ENCODE data around the gene FAM98C. TPM values are rescaled to one million over a fixed set of nuclear protein-coding genes. Genes with fewer than 3 reads are reported as not detected.

The FAM98C gene
- total and polyA plus RNA-seq, 5 donors from 2014 or later: 17.2 to 41.3 (median 20.0) TPM

GRCh38 chr19:38373907-38374331, 29.0 kb upstream of the FAM98C start:
- peak overlapping the region; percentile 97 to 100 (median 99) for H3K27ac Mint-ChIP-seq
- Histone ChIP-seq H3K27ac (ENCODE audit: insufficient read depth, low read length, poor library complexity, severe bottlenecking) (peak overlapping the region; percentile 90), H3K4me1 (ENCODE audit: control insufficient read depth, insufficient read depth, low read length, poor library complexity, severe bottlenecking) (peaks cover 26% of the 10 kb centered on the region), H3K9me3 (ENCODE audit: control insufficient read depth in 2 of 2, low read length in 2 of 2) (no peaks in the 10 kb centered on the region), H3K27me3 (ENCODE audit: control insufficient read depth, insufficient read depth, low read length) (no peaks in the 10 kb centered on the region), H3K36me3 (ENCODE audit: control insufficient read depth, insufficient read depth, low read length) (peaks cover 15% of the 10 kb centered on the region), H3K4me3 (ENCODE audit: low read depth, low read length) (peak overlapping the region; percentile 77)
- H3K27me3 Mint-ChIP-seq: peaks cover 13% of the 10 kb centered on the region
- peak overlapping the region; percentile 97 to 99 (median 98) for H3K4me3 Mint-ChIP-seq
- peaks cover 5 to 30% (median 16%) of the 10 kb centered on the region in 4 donors for H3K4me1 Mint-ChIP-seq
- ATAC-seq (ENCODE audit: low read depth in 2 of 2): no peak
- no peaks in the 10 kb centered on the region for H3K9me3 Mint-ChIP-seq
- DNase-seq: no peak
- peaks cover 11% of the 10 kb centered on the region for H3K36me3 Mint-ChIP-seq

GRCh38 chr19:38374332-38375097, 28.4 kb upstream of the FAM98C start, which contains the start of gene PSMD8:
Gene PSMD8, plus strand, starts transcription at chr19:38374571. Its CDS starts 31 bp downstream, at chr19:38374602.
- peak within 1 kb of the TSS; percentile 97 to 100 (median 99) for H3K27ac Mint-ChIP-seq
- peak within 1 kb of the TSS; percentile 97 to 99 (median 98) for H3K4me3 Mint-ChIP-seq
- Histone ChIP-seq H3K4me1 (ENCODE audit: control insufficient read depth, insufficient read depth, low read length, poor library complexity, severe bottlenecking) (peaks cover 26% of the 10 kb centered on the region), H3K27ac (ENCODE audit: insufficient read depth, low read length, poor library complexity, severe bottlenecking) (peak within 1 kb of the TSS; percentile 90), H3K4me3 (ENCODE audit: low read depth, low read length) (peak within 1 kb of the TSS; percentile 86), H3K9me3 (ENCODE audit: control insufficient read depth in 2 of 2, low read length in 2 of 2) (no peaks in the 10 kb centered on the region), H3K36me3 (ENCODE audit: control insufficient read depth, insufficient read depth, low read length) (peaks cover 21% of the 10 kb centered on the region), H3K27me3 (ENCODE audit: control insufficient read depth, insufficient read depth, low read length) (no peaks in the 10 kb centered on the region)
- H3K36me3 Mint-ChIP-seq: peaks cover 17% of the 10 kb centered on the region
- peak; percentile 96 to 97 for ATAC-seq (ENCODE audit: low read depth in 2 of 2)
- H3K4me1 Mint-ChIP-seq: peaks cover 5 to 32% (median 16%) of the 10 kb centered on the region in 4 donors
- H3K27me3 Mint-ChIP-seq: peaks cover 13% of the 10 kb centered on the region
- H3K9me3 Mint-ChIP-seq: no peaks in the 10 kb centered on the region
- DNase-seq: peak; percentile 98 to 100 (median 99)

- Histone ChIP-seq H3K36me3 (ENCODE audit: control insufficient read depth, insufficient read depth, low read length) (peaks cover 24% of the 10 kb centered on the region), H3K9me3 (ENCODE audit: control insufficient read depth in 2 of 2, low read length in 2 of 2) (no peaks in the 10 kb centered on the region), H3K27me3 (ENCODE audit: control insufficient read depth, insufficient read depth, low read length) (no peaks in the 10 kb centered on the region), H3K4me3 (ENCODE audit: low read depth, low read length) (peak overlapping the region; percentile 86), H3K4me1 (ENCODE audit: control insufficient read depth, insufficient read depth, low read length, poor library complexity, severe bottlenecking) (peaks cover 26% of the 10 kb centered on the region), H3K27ac (ENCODE audit: insufficient read depth, low read length, poor library complexity, severe bottlenecking) (peak overlapping the region; percentile 90)
- Mint-ChIP-seq H3K27me3 (peaks cover 13% of the 10 kb centered on the region), H3K4me1 (peaks cover 5 to 33% (median 16%) of the 10 kb centered on the region in 4 donors), H3K9me3 (no peaks in the 10 kb centered on the region), H3K36me3 (peaks cover 20% of the 10 kb centered on the region), H3K27ac (peak overlapping the region; percentile 97 to 100 (median 99)), H3K4me3 (peak overlapping the region; percentile 97 to 99 (median 98))
- no peak for ATAC-seq (ENCODE audit: low read depth in 2 of 2)
- DNase-seq: no peak
Observed at GRCh38 chr19:38375098-38375493, 27.8 kb upstream of the FAM98C start.

GRCh38 chr19:38375748-38376147, 27.1 kb upstream of the FAM98C start:
- Mint-ChIP-seq H3K36me3 (peaks cover 23% of the 10 kb centered on the region), H3K4me3 (peak overlapping the region; percentile 97 to 99 (median 98)), H3K27ac (peak overlapping the region in 2 of 3 donors; percentile 97 to 99), H3K9me3 (no peaks in the 10 kb centered on the region), H3K27me3 (peaks cover 16% of the 10 kb centered on the region), H3K4me1 (peaks cover 5 to 33% (median 16%) of the 10 kb centered on the region in 4 donors)
- peaks cover 26% of the 10 kb centered on the region for H3K4me1 ChIP-seq (ENCODE audit: control insufficient read depth, insufficient read depth, low read length, poor library complexity, severe bottlenecking)
- DNase-seq (no peak), ATAC-seq (ENCODE audit: low read depth in 2 of 2) (no peak)
- H3K4me3 ChIP-seq (ENCODE audit: low read depth, low read length): peak overlapping the region; percentile 86
- H3K27ac ChIP-seq (ENCODE audit: insufficient read depth, low read length, poor library complexity, severe bottlenecking): no peak overlapping the region
- no peaks in the 10 kb centered on the region for H3K9me3 ChIP-seq (ENCODE audit: control insufficient read depth in 2 of 2, low read length in 2 of 2)
- peaks cover 30% of the 10 kb centered on the region for H3K36me3 ChIP-seq (ENCODE audit: control insufficient read depth, insufficient read depth, low read length)
- H3K27me3 ChIP-seq (ENCODE audit: control insufficient read depth, insufficient read depth, low read length): no peaks in the 10 kb centered on the region

- Mint-ChIP-seq H3K36me3 (peaks cover 28% of the 10 kb centered on the region), H3K27ac (peak overlapping the region in 1 of 3 donors; percentile 97), H3K9me3 (no peaks in the 10 kb centered on the region), H3K27me3 (peaks cover 13% of the 10 kb centered on the region), H3K4me1 (peaks cover 5 to 33% (median 16%) of the 10 kb centered on the region in 4 donors), H3K4me3 (peak overlapping the region; percentile 68 to 97 (median 85))
- no peaks in the 10 kb centered on the region for H3K9me3 ChIP-seq (ENCODE audit: control insufficient read depth in 2 of 2, low read length in 2 of 2)
- no peak for ATAC-seq (ENCODE audit: low read depth in 2 of 2)
- peaks cover 26% of the 10 kb centered on the region for H3K4me1 ChIP-seq (ENCODE audit: control insufficient read depth, insufficient read depth, low read length, poor library complexity, severe bottlenecking)
- peaks cover 38% of the 10 kb centered on the region for H3K36me3 ChIP-seq (ENCODE audit: control insufficient read depth, insufficient read depth, low read length)
- H3K27me3 ChIP-seq (ENCODE audit: control insufficient read depth, insufficient read depth, low read length): no peaks in the 10 kb centered on the region
- no peak overlapping the region for H3K27ac ChIP-seq (ENCODE audit: insufficient read depth, low read length, poor library complexity, severe bottlenecking)
- peak overlapping the region; percentile 86 for H3K4me3 ChIP-seq (ENCODE audit: low read depth, low read length)
- DNase-seq: no peak
Observed at GRCh38 chr19:38376576-38376975, 26.3 kb upstream of the FAM98C start.

- peak overlapping the region in 2 of 4 donors; percentile 83 to 97 for H3K4me3 Mint-ChIP-seq
Observed at GRCh38 chr19:38377052-38377451, 25.8 kb upstream of the FAM98C start.

GRCh38 chr19:38378866-38379265, 24.0 kb upstream of the FAM98C start:
- H3K4me1 ChIP-seq (ENCODE audit: control insufficient read depth, insufficient read depth, low read length, poor library complexity, severe bottlenecking): peaks cover 26% of the 10 kb centered on the region
- no peaks in the 10 kb centered on the region for H3K9me3 ChIP-seq (ENCODE audit: control insufficient read depth in 2 of 2, low read length in 2 of 2)
- Mint-ChIP-seq H3K36me3 (peaks cover 49% of the 10 kb centered on the region), H3K4me3 (peak overlapping the region in 1 of 4 donors; percentile 10), H3K27ac (no peak overlapping the region), H3K9me3 (peaks cover 0 to 1% (median 0%) of the 10 kb centered on the region in 7 donors), H3K4me1 (peaks cover 5 to 37% (median 16%) of the 10 kb centered on the region in 4 donors), H3K27me3 (peaks cover 16% of the 10 kb centered on the region)
- no peaks in the 10 kb centered on the region for H3K27me3 ChIP-seq (ENCODE audit: control insufficient read depth, insufficient read depth, low read length)
- DNase-seq (no peak), ATAC-seq (ENCODE audit: low read depth in 2 of 2) (no peak)
- no peak overlapping the region for H3K27ac ChIP-seq (ENCODE audit: insufficient read depth, low read length, poor library complexity, severe bottlenecking)
- H3K36me3 ChIP-seq (ENCODE audit: control insufficient read depth, insufficient read depth, low read length): peaks cover 59% of the 10 kb centered on the region
- no peak overlapping the region for H3K4me3 ChIP-seq (ENCODE audit: low read depth, low read length)

More at GRCh38 chr19:38377052-38377451, 25.8 kb upstream of the FAM98C start:
- peaks cover 43% of the 10 kb centered on the region for H3K36me3 ChIP-seq (ENCODE audit: control insufficient read depth, insufficient read depth, low read length)
- no peak overlapping the region for H3K27ac ChIP-seq (ENCODE audit: insufficient read depth, low read length, poor library complexity, severe bottlenecking)
- no peak for ATAC-seq (ENCODE audit: low read depth in 2 of 2)
- no peak for DNase-seq
- Mint-ChIP-seq H3K27me3 (peaks cover 12% of the 10 kb centered on the region), H3K9me3 (no peaks in the 10 kb centered on the region), H3K27ac (peak overlapping the region in 1 of 3 donors; percentile 97), H3K4me1 (peaks cover 5 to 35% (median 16%) of the 10 kb centered on the region in 4 donors), H3K36me3 (peaks cover 33% of the 10 kb centered on the region)
- H3K4me1 ChIP-seq (ENCODE audit: control insufficient read depth, insufficient read depth, low read length, poor library complexity, severe bottlenecking): peaks cover 26% of the 10 kb centered on the region
- no peaks in the 10 kb centered on the region for H3K27me3 ChIP-seq (ENCODE audit: control insufficient read depth, insufficient read depth, low read length)
- no peaks in the 10 kb centered on the region for H3K9me3 ChIP-seq (ENCODE audit: control insufficient read depth in 2 of 2, low read length in 2 of 2)
- no peak overlapping the region for H3K4me3 ChIP-seq (ENCODE audit: low read depth, low read length)
